T-helper 22 cell (primary cell): Measurements from ENCODE around the gene ABCD4.
A peak's percentile ranks its signal among the peaks of the same experiment; 100 is the strongest.

Experiments
- DNase-seq: peaks from one replicate; pipeline ENCODE4 v3.0.0-alpha.2; 2020; ENCODE audit warnings: low read depth

Gene ABCD4

GRCh38 chr14:74259513-74259912 lies 43.2 kb downstream of the ABCD4 start:
- no peak for DNase-seq

- DNase-seq, result no peak
Observed at GRCh38 chr14:74258764-74259035, 44.0 kb downstream of the ABCD4 start.

- no peak for DNase-seq
Observed at GRCh38 chr14:74257941-74258763, 44.6 kb downstream of the ABCD4 start.

- peak; percentile 24 for DNase-seq
Observed at GRCh38 chr14:74257078-74257940, 45.4 kb downstream of the ABCD4 start.

GRCh38 chr14:74255281-74255680 lies 47.5 kb downstream of the ABCD4 start:
- no peak for DNase-seq

GRCh38 chr14:74249433-74250375 lies 53.0 kb downstream of the ABCD4 start:
- no peak for DNase-seq

- DNase-seq, result no peak
Observed at GRCh38 chr14:74248017-74248416, 54.7 kb downstream of the ABCD4 start.

GRCh38 chr14:74246542-74246941 lies 56.2 kb downstream of the ABCD4 start:
- no peak for DNase-seq

- no peak for DNase-seq
Observed at GRCh38 chr14:74245292-74245691, 57.4 kb downstream of the ABCD4 start.

- no peak for DNase-seq
Observed at GRCh38 chr14:74244115-74244514, 58.6 kb downstream of the ABCD4 start.

GRCh38 chr14:74243051-74243450 lies 59.7 kb downstream of the ABCD4 start:
- DNase-seq, result no peak

- DNase-seq, result no peak
Observed at GRCh38 chr14:74242780-74243042, 60.0 kb downstream of the ABCD4 start.

- no peak for DNase-seq
Observed at GRCh38 chr14:74242021-74242779, 60.5 kb downstream of the ABCD4 start.

GRCh38 chr14:74241652-74242017 lies 61.1 kb downstream of the ABCD4 start:
- DNase-seq, result no peak

- DNase-seq, result no peak
Observed at GRCh38 chr14:74240794-74241651, 61.7 kb downstream of the ABCD4 start.

GRCh38 chr14:74239848-74240793 lies 62.6 kb downstream of the ABCD4 start:
- no peak for DNase-seq

- DNase-seq, result no peak
Observed at GRCh38 chr14:74238974-74239847, 63.5 kb downstream of the ABCD4 start, which contains the start of gene VSX2. VSX2 (plus strand) TSS chr14:74239449; CDS start chr14:74239562, 113 bp downstream.

- DNase-seq, result no peak
Observed at GRCh38 chr14:74237441-74237840, 65.3 kb downstream of the ABCD4 start.
